HL-60/S4 treated with phorbol 12-myristate 13-acetate at 8.2 ng/mL for 4 days and 3 days (cell line): Measurements from ENCODE around the gene CTDSP2.
"Not testable (repeated sequence)": the region's sequence is repeated elsewhere in the genome, so short reads cannot be mapped to it uniquely, and the experiment has no call there.

ENCODE experiments used
- in situ Hi-C: fragments of 300-500 bp; cut with MboI; formaldehyde crosslinking; loops from 2 replicates; pipeline ENCODE4 v1.15.0; 2022; ENCODE audit warnings: low sequenced_read_pairs

Gene CTDSP2

GRCh38 chr12:57853864-57854556 lies 7.5 kb upstream of the CTDSP2 start:
- in situ Hi-C loops = no loop called here

GRCh38 chr12:57852620-57853500 lies 6.3 kb upstream of the CTDSP2 start:
- in situ Hi-C loops = no loop called here

- in situ Hi-C loops = no loop called here
Measured at GRCh38 chr12:57852200-57852599, 5.7 kb upstream of the CTDSP2 start.

- in situ Hi-C loops = no loop called here
Measured at GRCh38 chr12:57851552-57851951, 5.0 kb upstream of the CTDSP2 start.

GRCh38 chr12:57850854-57851430 lies 4.4 kb upstream of the CTDSP2 start:
- in situ Hi-C loops = no loop called here

- in situ Hi-C loops = not testable (repeated sequence)
Measured at GRCh38 chr12:57849447-57849846, 2.9 kb upstream of the CTDSP2 start.

- in situ Hi-C loops = no loop called here
Measured at GRCh38 chr12:57849035-57849434, 2.5 kb upstream of the CTDSP2 start.

GRCh38 chr12:57848208-57848607 lies 1.7 kb upstream of the CTDSP2 start:
- in situ Hi-C loops = no loop called here

- in situ Hi-C loops = no loop called here
Measured at GRCh38 chr12:57846285-57846576, 298 bp downstream of the CTDSP2 start.

- in situ Hi-C loops = no loop called here
Measured at GRCh38 chr12:57845478-57846284, 848 bp downstream of the CTDSP2 start.

GRCh38 chr12:57844709-57845477 lies 1.6 kb downstream of the CTDSP2 start:
- in situ Hi-C loops = no loop called here

GRCh38 chr12:57842342-57843294 lies 3.9 kb downstream of the CTDSP2 start:
- in situ Hi-C loops = no loop called here

GRCh38 chr12:57841445-57841844 lies 5.1 kb downstream of the CTDSP2 start:
- in situ Hi-C loops = no loop called here

GRCh38 chr12:57840726-57841125 lies 5.8 kb downstream of the CTDSP2 start:
- in situ Hi-C loops = no loop called here

GRCh38 chr12:57839996-57840395 lies 6.5 kb downstream of the CTDSP2 start:
- in situ Hi-C loops = loop anchor here (10.0 kb wide), 1 partner anchor 65 kb away; no protein-coding TSS in a partner anchor

GRCh38 chr12:57838594-57839302 lies 7.8 kb downstream of the CTDSP2 start:
- in situ Hi-C loops = loop anchor here (10.0 kb wide), 1 partner anchor 66 kb away; no protein-coding TSS in a partner anchor

- in situ Hi-C loops = loop anchor here (10.0 kb wide), 1 partner anchor 67 kb away; no protein-coding TSS in a partner anchor
Measured at GRCh38 chr12:57837864-57838562, 8.5 kb downstream of the CTDSP2 start.
